Right atrium auricular region (tissue), 2 donors: Measurements from ENCODE around the gene SULT1A2. TPM values are rescaled to one million over a fixed set of nuclear protein-coding genes. Genes with fewer than 3 reads are reported as not detected.
A peak's percentile ranks its signal among the peaks of the same experiment; 100 is the strongest.

Source experiments
- DNase-seq: peaks from one replicate; pipeline ENCODE4 v3.0.0-alpha.2; 2019; ENCODE audit warnings: low spot score
- H3K27ac ChIP-seq, 2 donors: fragments of 200-600 bp; sonication (generic); 1 replicate in 1 of 2; 2 replicates in 1 of 2; pipeline ENCODE4 v1.5.1; 2016 to 2019
- H3K27me3 ChIP-seq, 2 donors: fragments of 200-600 bp; sonication (generic); one replicate each; pipeline versions ENCODE4 v1.5.1 to v1.6.0; 2017 to 2019
- H3K36me3 ChIP-seq: fragments of 200-600 bp; sonication (generic); one replicate; pipeline ENCODE4 v1.5.1; 2016
- H3K4me1 ChIP-seq, 2 donors: fragments of 200-600 bp; sonication (generic); one replicate each; pipeline versions ENCODE4 v1.5.1 to v1.6.0; 2017 to 2019
- H3K4me3 ChIP-seq, 2 donors: fragments of 200-600 bp; sonication (generic); 1 replicate in 1 of 2; 2 replicates in 1 of 2; pipeline ENCODE4 v1.5.1; 2017 to 2019; ENCODE audit warnings: mild to moderate bottlenecking in 1 of 2, moderate library complexity in 1 of 2
- H3K9me3 ChIP-seq, 2 donors: fragments of 200-600 bp; sonication (generic); one replicate each; pipeline ENCODE4 v1.5.1; 2019
- total RNA-seq, 2 donors: library from RNA; depleted of rRNA; stranded (reverse); fragments of >200 nt; gene quantifications; one replicate each; pipeline ENCODE4 v1.1.0, GENCODE V29; 2016
- TF ChIP-seq, protein P1 (sequence below), 2 donors: fragments of 200-600 bp; sonication (generic); IDR thresholded peaks; one replicate each; pipeline ENCODE4 v1.5.1; 2019; ENCODE audit warnings: antibody characterized with exemption in 2 of 2

Gene SULT1A2
- total RNA-seq, 2 donors from 2014 or later, result 1.9 to 2.7 TPM

DNA sequence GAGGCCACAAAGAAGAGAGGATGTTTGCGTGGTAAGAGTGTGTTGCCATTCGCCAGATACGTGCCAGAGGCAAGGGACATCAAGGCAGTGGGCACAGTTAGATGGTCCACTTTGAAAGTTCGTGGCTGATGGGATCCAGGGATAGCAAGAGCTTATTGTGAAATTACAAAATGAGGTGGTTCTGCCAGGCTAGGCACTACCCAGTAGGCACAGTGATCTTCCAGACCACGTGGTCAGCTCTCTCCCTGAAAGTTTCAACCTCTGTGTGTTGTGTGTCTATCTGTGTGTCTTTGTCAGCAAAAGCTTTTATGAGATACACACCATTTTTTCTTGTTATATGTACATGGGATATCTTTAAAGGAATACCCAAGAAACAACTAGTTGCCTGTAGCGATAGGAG, 33.6 kb downstream of the SULT1A2 start:
- Histone ChIP-seq H3K4me1 (peaks cover 0 to 16% of the 10 kb centered on the region in 2 donors), H3K36me3 (peaks cover 5% of the 10 kb centered on the region), H3K9me3 (peaks cover 0 to 6% of the 10 kb centered on the region in 2 donors), H3K4me3 (no peak overlapping the region), H3K27me3 (no peaks in the 10 kb centered on the region), H3K27ac (no peak overlapping the region)
- TF ChIP-seq, protein P1, sequence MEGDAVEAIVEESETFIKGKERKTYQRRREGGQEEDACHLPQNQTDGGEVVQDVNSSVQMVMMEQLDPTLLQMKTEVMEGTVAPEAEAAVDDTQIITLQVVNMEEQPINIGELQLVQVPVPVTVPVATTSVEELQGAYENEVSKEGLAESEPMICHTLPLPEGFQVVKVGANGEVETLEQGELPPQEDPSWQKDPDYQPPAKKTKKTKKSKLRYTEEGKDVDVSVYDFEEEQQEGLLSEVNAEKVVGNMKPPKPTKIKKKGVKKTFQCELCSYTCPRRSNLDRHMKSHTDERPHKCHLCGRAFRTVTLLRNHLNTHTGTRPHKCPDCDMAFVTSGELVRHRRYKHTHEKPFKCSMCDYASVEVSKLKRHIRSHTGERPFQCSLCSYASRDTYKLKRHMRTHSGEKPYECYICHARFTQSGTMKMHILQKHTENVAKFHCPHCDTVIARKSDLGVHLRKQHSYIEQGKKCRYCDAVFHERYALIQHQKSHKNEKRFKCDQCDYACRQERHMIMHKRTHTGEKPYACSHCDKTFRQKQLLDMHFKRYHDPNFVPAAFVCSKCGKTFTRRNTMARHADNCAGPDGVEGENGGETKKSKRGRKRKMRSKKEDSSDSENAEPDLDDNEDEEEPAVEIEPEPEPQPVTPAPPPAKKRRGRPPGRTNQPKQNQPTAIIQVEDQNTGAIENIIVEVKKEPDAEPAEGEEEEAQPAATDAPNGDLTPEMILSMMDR (IDR thresholded peaks at IDR 0.05), result no peak
- DNase-seq, result no peak

DNA sequence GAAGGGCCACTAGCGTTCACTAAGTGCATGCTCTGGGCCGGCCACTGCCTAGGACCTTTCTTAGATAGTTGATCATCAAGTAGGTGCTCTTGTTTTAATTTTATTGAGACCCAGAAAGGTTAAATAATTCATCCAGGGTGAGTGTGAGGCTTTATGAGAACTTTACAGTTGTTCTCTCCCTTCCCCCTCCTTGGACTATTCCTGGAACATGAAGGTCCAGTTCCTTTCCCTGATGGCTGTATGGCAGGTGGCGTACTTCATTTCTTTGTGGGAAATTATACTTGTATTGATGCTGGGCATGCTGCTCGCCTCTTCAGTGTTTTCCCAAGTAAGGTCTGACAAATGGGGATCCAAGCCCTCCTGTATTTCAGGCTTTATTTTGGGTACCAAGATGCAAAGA, 34.7 kb downstream of the SULT1A2 start:
- Histone ChIP-seq H3K36me3 (peaks cover 10% of the 10 kb centered on the region), H3K9me3 (peaks cover 0 to 1% of the 10 kb centered on the region in 2 donors), H3K27ac (peak overlapping the region in 1 of 2 donors; percentile 11), H3K27me3 (no peaks in the 10 kb centered on the region), H3K4me1 (peaks cover 0 to 16% of the 10 kb centered on the region in 2 donors), H3K4me3 (no peak overlapping the region)
- TF ChIP-seq, protein P1 (IDR thresholded peaks at IDR 0.05), result no peak
- no peak for DNase-seq

DNA sequence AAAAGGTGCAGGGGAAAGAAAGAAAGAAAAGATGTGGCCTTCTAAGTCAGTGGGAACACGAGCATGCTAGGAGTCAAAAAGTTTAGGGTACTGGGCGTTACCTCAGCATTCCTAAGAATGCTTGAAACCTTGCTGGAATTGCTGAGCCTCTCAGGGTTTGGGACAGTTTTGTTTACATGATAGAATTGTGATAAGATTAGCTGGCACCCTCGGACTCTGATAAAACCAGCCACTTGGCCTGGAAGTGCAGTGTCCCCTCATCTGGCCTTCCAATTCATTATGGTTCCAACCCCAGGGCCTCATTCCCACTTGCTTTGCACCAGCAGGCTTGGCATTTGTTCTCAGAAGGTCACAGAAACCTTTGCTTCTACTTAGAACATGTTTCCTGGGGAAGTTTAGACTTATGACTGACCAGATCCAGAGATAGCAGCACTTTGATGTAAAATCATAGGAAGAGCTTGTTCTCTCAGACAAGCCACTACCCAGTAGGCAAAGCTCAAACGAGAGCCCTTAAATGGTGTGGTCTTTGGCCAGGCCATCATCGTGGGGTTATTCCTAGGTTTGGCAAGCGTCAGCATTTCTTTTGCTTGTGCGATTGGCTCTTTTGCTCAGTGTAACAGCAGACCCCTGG, 35.2 kb downstream of the SULT1A2 start:
- Histone ChIP-seq H3K36me3 (peaks cover 10% of the 10 kb centered on the region), H3K4me3 (no peak overlapping the region), H3K4me1 (peaks cover 0 to 16% of the 10 kb centered on the region in 2 donors), H3K27me3 (no peaks in the 10 kb centered on the region), H3K9me3 (no peaks in the 10 kb centered on the region), H3K27ac (peak overlapping the region in 1 of 2 donors; percentile 11)
- TF ChIP-seq, protein P1 (IDR thresholded peaks at IDR 0.05), result no peak
- no peak for DNase-seq

DNA sequence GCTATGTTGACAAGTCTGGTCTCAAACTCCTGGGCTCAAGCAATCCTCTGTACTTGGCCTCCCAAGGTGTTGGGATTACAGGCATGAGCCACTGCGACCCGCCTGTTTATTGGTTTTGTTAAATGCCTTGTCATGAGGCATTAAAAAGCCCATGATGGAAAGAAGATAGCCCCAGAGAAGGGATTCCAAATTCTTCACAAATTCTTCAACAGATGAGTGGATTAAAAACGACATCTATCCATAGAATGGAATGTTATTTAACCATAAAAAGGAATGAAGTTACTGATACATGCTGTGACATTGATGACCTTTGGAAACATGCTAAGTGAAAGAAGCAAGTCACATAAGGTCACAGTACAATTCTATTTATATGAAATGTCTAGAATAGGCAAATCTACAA, 38.4 kb downstream of the SULT1A2 start:
- Histone ChIP-seq H3K9me3 (no peaks in the 10 kb centered on the region), H3K4me1 (peaks cover 0 to 24% of the 10 kb centered on the region in 2 donors), H3K27me3 (no peaks in the 10 kb centered on the region), H3K27ac (no peak overlapping the region), H3K36me3 (peaks cover 10% of the 10 kb centered on the region), H3K4me3 (no peak overlapping the region)
- TF ChIP-seq, protein P1 (IDR thresholded peaks at IDR 0.05), result no peak
- DNase-seq, result no peak

DNA sequence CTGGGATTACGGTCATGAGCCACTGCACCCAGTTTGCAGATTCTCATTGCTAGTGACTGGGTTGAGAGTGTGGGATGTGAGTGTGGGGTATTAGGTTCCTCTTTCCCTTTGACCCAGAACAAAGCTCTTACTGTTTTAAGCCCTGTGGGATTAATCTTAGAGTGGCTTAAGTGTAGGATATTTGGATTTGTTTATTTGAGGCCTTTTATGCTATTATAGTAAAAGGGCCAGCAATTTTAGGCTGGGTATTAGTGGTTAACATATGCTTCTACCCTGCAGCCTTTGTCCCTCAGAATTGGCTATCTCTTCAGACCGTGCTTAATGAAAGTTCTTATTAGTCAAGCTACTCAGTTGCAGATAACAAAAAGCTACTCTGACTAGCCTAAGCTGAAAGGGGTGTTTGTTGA, 39.9 kb downstream of the SULT1A2 start:
- Histone ChIP-seq H3K27me3 (no peaks in the 10 kb centered on the region), H3K9me3 (no peaks in the 10 kb centered on the region), H3K4me3 (no peak overlapping the region), H3K36me3 (peaks cover 10% of the 10 kb centered on the region), H3K27ac (no peak overlapping the region), H3K4me1 (peaks cover 0 to 17% of the 10 kb centered on the region in 2 donors)
- DNase-seq, result no peak
- TF ChIP-seq, protein P1 (IDR thresholded peaks at IDR 0.05), result no peak

DNA sequence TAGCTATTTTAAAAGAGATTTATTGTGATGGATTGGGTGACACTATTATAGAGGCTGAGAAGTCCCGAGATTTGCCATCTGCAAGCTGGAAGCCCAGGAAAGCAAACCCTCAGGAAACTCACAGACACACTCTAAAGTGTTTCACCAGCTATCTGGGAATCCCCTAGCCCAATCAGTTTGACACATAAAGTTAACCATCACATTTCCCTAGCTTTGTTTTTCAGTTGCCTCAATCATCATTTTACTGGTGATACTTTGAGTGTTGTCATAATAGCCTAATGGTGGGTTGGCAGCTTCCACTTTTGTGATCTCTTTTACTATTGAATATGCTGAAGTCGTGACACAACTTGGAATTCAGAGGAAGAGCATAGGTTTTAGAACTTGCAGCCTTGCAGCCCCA, 41.3 kb downstream of the SULT1A2 start:
- H3K27me3 ChIP-seq, result no peaks in the 10 kb centered on the region
- no peak for DNase-seq
- TF ChIP-seq, protein P1 (IDR thresholded peaks at IDR 0.05), result no peak
- H3K27ac ChIP-seq, result no peak overlapping the region
- no peaks in the 10 kb centered on the region for H3K9me3 ChIP-seq
- peaks cover 10% of the 10 kb centered on the region for H3K36me3 ChIP-seq
- no peak overlapping the region for H3K4me3 ChIP-seq
- peaks cover 0 to 8% of the 10 kb centered on the region in 2 donors for H3K4me1 ChIP-seq
